ENCODE measurements around the gene ANKUB1. TPM values are rescaled to one million over a fixed set of nuclear protein-coding genes. Genes with fewer than 3 reads are reported as not detected.

The ANKUB1 gene
- total RNA-seq, 2 experiments from 2014 or later = not detected

- Mint-ChIP-seq H3K36me3 (ENCODE audit: low read depth) (peaks cover 12% of the 10 kb centered on the region), H3K9me3 (no peaks in the 10 kb centered on the region), H3K4me3 (no peak overlapping the region), H3K27me3 (no peaks in the 10 kb centered on the region), H3K27ac (no peak overlapping the region), H3K4me1 (no peaks in the 10 kb centered on the region)
- ChIA-PET POLR2A (no interaction called here), CTCF (no interaction called here)
- no peak for DNase-seq
Measured at GRCh38 chr3:149738876-149739275, 53.5 kb downstream of the ANKUB1 start.

DNA sequence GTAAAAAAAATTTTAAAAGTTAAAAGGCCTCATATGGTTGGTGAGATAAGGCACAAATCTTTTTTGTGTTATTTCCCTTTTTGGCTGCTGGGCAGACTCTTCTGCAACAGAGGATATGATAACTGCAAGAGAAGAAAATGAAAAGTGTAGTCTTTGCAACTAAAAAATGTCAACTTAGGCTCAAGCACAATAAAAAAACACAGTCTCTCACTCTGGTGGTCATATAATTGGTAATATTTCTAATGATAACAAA, 55.5 kb downstream of the ANKUB1 start:
- H3K9me3 Mint-ChIP-seq = no peaks in the 10 kb centered on the region
- no peaks in the 10 kb centered on the region for H3K4me1 Mint-ChIP-seq
- DNase-seq = no peak
- peaks cover 12% of the 10 kb centered on the region for H3K36me3 Mint-ChIP-seq (ENCODE audit: low read depth)
- no peaks in the 10 kb centered on the region for H3K27me3 Mint-ChIP-seq
- no peak overlapping the region for H3K27ac Mint-ChIP-seq
- POLR2A ChIA-PET = no interaction called here
- CTCF ChIA-PET = no interaction called here
- no peak overlapping the region for H3K4me3 Mint-ChIP-seq

GRCh38 chr3:149736175-149736952, 56.0 kb downstream of the ANKUB1 start:
- Mint-ChIP-seq H3K9me3 (no peaks in the 10 kb centered on the region), H3K27ac (no peak overlapping the region), H3K27me3 (no peaks in the 10 kb centered on the region), H3K4me1 (no peaks in the 10 kb centered on the region), H3K36me3 (ENCODE audit: low read depth) (peaks cover 11% of the 10 kb centered on the region), H3K4me3 (no peak overlapping the region)
- POLR2A ChIA-PET = no interaction called here
- no peak for DNase-seq
- CTCF ChIA-PET = interaction anchor here (0.6 kb wide), 2 partner anchors 44 to 248 kb away, joined by 3 read pairs; no protein-coding TSS in a partner anchor

GRCh38 chr3:149732234-149732633, 60.1 kb downstream of the ANKUB1 start:
- CTCF ChIA-PET = no interaction called here
- H3K9me3 Mint-ChIP-seq = no peaks in the 10 kb centered on the region
- H3K4me3 Mint-ChIP-seq = no peak overlapping the region
- POLR2A ChIA-PET = no interaction called here
- no peaks in the 10 kb centered on the region for H3K4me1 Mint-ChIP-seq
- H3K27ac Mint-ChIP-seq = no peak overlapping the region
- H3K36me3 Mint-ChIP-seq (ENCODE audit: low read depth) = no peaks in the 10 kb centered on the region
- no peaks in the 10 kb centered on the region for H3K27me3 Mint-ChIP-seq
- no peak for DNase-seq

DNA sequence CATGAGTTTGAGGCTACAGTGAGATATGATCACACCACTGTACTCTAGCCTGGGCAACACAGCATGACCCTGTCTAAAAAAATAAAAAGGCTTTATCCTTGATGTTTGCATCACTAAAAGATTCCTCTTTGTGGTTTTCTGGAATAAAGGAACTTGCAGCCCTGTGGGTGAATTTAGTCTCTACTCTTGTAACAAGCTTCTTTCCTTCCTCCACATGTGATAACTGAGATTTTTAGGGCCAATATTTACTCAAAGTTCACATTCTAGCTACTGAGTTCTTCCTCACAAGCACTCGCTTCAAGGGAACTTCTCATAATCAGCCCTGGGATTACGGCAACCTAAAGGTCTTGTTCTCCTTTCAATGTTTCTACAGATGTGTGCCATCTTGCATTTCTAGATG, 64.7 kb downstream of the ANKUB1 start:
- peaks cover 2% of the 10 kb centered on the region for H3K9me3 Mint-ChIP-seq
- ChIA-PET CTCF (interaction anchor here (0.8 to 1.0 kb wide), 2 partner anchors 11 to 12 kb away, joined by 3 read pairs; no protein-coding TSS in a partner anchor), POLR2A (no interaction called here)
- no peak overlapping the region for H3K4me3 Mint-ChIP-seq
- H3K27ac Mint-ChIP-seq = no peak overlapping the region
- H3K27me3 Mint-ChIP-seq = no peaks in the 10 kb centered on the region
- peaks cover 2% of the 10 kb centered on the region for H3K4me1 Mint-ChIP-seq
- H3K36me3 Mint-ChIP-seq (ENCODE audit: low read depth) = no peaks in the 10 kb centered on the region
- DNase-seq = no peak

GRCh38 chr3:149726716-149727407, 65.5 kb downstream of the ANKUB1 start:
- no peak for DNase-seq
- CTCF ChIA-PET = interaction anchor here (0.8 to 1.0 kb wide), 2 partner anchors 10 to 12 kb away, joined by 3 read pairs; no protein-coding TSS in a partner anchor

DNA sequence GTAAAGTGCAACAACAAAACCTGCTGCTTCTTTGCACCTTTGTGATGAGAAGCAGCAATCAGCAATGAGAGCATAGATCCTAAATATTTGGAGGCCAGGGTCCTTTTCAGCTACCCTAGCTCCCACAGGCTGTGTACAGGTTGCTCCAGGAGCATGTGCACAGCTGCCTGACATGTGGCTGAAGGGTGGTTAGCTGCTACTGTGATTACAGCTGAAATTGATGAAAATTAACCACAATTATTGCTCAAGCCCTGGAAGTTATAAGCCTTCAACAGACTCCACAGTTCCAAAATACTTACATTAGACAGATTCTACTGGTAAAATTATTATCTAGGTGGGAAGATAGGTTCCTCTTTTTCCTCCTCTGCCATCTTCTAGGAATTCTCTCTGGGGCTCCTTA, 68.6 kb downstream of the ANKUB1 start:
- CTCF ChIA-PET = no interaction called here
- H3K4me3 Mint-ChIP-seq = no peak overlapping the region
- POLR2A ChIA-PET = no interaction called here
- H3K27me3 Mint-ChIP-seq = peaks cover 5% of the 10 kb centered on the region
- DNase-seq = no peak
- peaks cover 2% of the 10 kb centered on the region for H3K4me1 Mint-ChIP-seq
- no peak overlapping the region for H3K27ac Mint-ChIP-seq
- H3K9me3 Mint-ChIP-seq = peaks cover 17% of the 10 kb centered on the region
- no peaks in the 10 kb centered on the region for H3K36me3 Mint-ChIP-seq (ENCODE audit: low read depth)

More at GRCh38 chr3:149726716-149727407, 65.5 kb downstream of the ANKUB1 start:
- POLR2A ChIA-PET = no interaction called here
- Mint-ChIP-seq H3K4me3 (no peak overlapping the region), H3K27ac (no peak overlapping the region), H3K36me3 (ENCODE audit: low read depth) (no peaks in the 10 kb centered on the region), H3K27me3 (no peaks in the 10 kb centered on the region), H3K9me3 (peaks cover 8% of the 10 kb centered on the region), H3K4me1 (peaks cover 2% of the 10 kb centered on the region)

DNA sequence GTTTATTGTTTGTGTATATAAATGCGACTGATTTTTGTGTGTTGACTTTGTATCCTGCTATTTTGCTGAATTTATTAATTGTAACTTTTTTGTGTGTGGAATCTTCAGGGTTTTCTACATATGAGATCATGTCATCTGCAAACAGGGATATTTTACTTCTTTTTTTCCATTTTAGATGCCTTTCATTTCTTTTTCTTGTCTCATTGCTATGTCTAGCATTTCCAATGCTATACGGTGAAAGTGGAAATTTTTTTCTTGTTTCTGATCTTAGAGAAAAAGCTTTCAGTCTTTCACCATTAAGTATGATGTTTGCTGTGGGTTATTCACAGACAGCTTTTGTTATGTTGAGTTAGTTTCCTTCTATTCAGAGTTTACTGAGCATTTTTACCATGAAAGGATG, 71.4 kb downstream of the ANKUB1 start:
- Mint-ChIP-seq H3K4me1 (no peaks in the 10 kb centered on the region), H3K36me3 (ENCODE audit: low read depth) (no peaks in the 10 kb centered on the region), H3K4me3 (no peak overlapping the region), H3K9me3 (peaks cover 17% of the 10 kb centered on the region), H3K27ac (no peak overlapping the region), H3K27me3 (peaks cover 5% of the 10 kb centered on the region)
- CTCF ChIA-PET = no interaction called here
- no peak for DNase-seq
- POLR2A ChIA-PET = no interaction called here

DNA sequence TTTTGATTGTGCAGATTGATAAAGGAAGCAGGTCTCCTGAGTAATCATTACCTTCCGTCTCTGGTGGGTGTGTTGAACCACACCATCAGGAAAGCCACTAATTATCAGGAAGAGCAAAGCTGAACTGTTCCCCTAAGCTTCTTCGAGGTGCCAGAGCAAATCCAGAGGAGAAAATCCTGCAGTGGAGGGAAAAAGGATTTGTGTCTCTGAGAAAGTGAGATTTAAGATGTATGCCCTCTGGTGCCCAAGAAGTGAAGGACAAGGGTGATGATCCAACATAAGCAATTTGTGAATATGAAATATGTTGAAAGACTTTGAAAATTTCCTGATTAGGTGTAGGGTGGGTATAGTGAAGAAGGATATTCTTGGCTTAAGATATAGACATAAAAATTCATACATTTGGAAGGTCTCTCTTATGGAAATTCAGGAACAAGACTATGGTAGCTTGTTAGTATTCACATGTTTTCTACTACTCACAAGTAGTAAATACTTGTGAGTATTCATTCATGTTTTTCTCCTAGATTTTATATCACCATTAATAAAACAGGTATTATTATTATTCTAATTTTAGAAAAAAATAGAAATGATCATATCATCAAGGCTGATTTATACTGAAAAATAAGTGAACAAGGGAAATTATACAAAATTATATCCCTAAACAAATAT, 74.8 kb downstream of the ANKUB1 start:
- H3K4me1 Mint-ChIP-seq = no peaks in the 10 kb centered on the region
- no peak overlapping the region for H3K27ac Mint-ChIP-seq
- no peaks in the 10 kb centered on the region for H3K36me3 Mint-ChIP-seq (ENCODE audit: low read depth)
- H3K4me3 Mint-ChIP-seq = no peak overlapping the region
- DNase-seq = peak; percentile 41
- peaks cover 5% of the 10 kb centered on the region for H3K27me3 Mint-ChIP-seq
- ChIA-PET CTCF (interaction anchor here (1.1 to 2.1 kb wide), 5 partner anchors 8 to 33 kb away, joined by 3 to 6 read pairs (median 3); no protein-coding TSS in a partner anchor), POLR2A (no interaction called here)
- H3K9me3 Mint-ChIP-seq = peaks cover 13% of the 10 kb centered on the region

- H3K36me3 Mint-ChIP-seq (ENCODE audit: low read depth) = no peaks in the 10 kb centered on the region
- no peaks in the 10 kb centered on the region for H3K4me1 Mint-ChIP-seq
- H3K27ac Mint-ChIP-seq = no peak overlapping the region
- H3K27me3 Mint-ChIP-seq = peaks cover 5% of the 10 kb centered on the region
- no peak for DNase-seq
- ChIA-PET CTCF (interaction anchor here (1.1 to 2.1 kb wide), 4 partner anchors 9 to 34 kb away, joined by 3 to 6 read pairs (median 4); no protein-coding TSS in a partner anchor), POLR2A (no interaction called here)
- H3K9me3 Mint-ChIP-seq = peaks cover 9% of the 10 kb centered on the region
- no peak overlapping the region for H3K4me3 Mint-ChIP-seq
Measured at GRCh38 chr3:149716984-149717383, 75.4 kb downstream of the ANKUB1 start.

DNA sequence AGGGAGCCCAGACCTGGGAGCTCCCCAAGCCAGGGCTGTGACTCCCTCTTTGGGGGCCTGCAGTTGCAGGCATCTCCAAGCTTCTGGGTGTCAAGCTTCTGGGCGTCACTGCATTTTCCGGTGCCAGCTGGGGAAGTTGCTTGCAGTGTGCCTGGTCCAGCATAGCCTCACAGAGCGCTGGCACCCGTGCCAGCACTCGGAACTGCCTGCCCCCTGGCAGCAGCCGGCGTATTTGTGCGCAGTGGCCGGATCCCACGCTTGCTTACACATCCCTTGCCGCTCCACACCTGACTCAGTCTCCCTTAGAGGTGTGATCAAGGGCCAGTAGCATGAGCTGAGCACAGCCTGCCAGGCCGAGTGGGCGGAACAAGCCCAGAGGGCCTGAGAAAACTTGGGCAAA, 77.1 kb downstream of the ANKUB1 start:
- no peak for DNase-seq
- H3K27ac Mint-ChIP-seq = no peak overlapping the region
- ChIA-PET CTCF (interaction anchor here (1.1 kb wide), 1 partner anchor 12 kb away, joined by 3 read pairs; no protein-coding TSS in a partner anchor), POLR2A (no interaction called here)
- no peaks in the 10 kb centered on the region for H3K9me3 Mint-ChIP-seq
- no peaks in the 10 kb centered on the region for H3K36me3 Mint-ChIP-seq (ENCODE audit: low read depth)
- H3K4me1 Mint-ChIP-seq = no peaks in the 10 kb centered on the region
- no peaks in the 10 kb centered on the region for H3K27me3 Mint-ChIP-seq
- H3K4me3 Mint-ChIP-seq = no peak overlapping the region

GRCh38 chr3:149713730-149714654, 78.4 kb downstream of the ANKUB1 start:
- Mint-ChIP-seq H3K9me3 (no peaks in the 10 kb centered on the region), H3K4me3 (no peak overlapping the region), H3K4me1 (no peaks in the 10 kb centered on the region), H3K27ac (no peak overlapping the region), H3K36me3 (ENCODE audit: low read depth) (no peaks in the 10 kb centered on the region), H3K27me3 (no peaks in the 10 kb centered on the region)
- no peak for DNase-seq
- ChIA-PET CTCF (no interaction called here), POLR2A (no interaction called here)
